Thyroid gland (tissue), 4 donors: ENCODE measurements around the gene KCNG2. TPM values are rescaled to one million over a fixed set of nuclear protein-coding genes. Genes with fewer than 3 reads are reported as not detected.

ENCODE experiments used
- DNase-seq, 2 donors: peaks; one replicate each; pipeline ENCODE4 v3.0.0-alpha.2; 2019
- H3K27ac ChIP-seq, 3 donors: fragments of 200-600 bp; sonication (generic); 1 replicate in 2 of 3; 2 replicates in 1 of 3; pipeline ENCODE4 v1.5.1; 2016 to 2019; ENCODE audit warnings: mild to moderate bottlenecking in 1 of 3, moderate library complexity in 1 of 3
- H3K27me3 ChIP-seq: fragments of 200-600 bp; sonication (generic); one replicate; pipeline ENCODE4 v1.5.1; 2019
- H3K36me3 ChIP-seq, 2 donors: fragments of 200-600 bp; sonication (generic); one replicate each; pipeline ENCODE4 v1.5.1; 2016 to 2019
- H3K4me1 ChIP-seq, 2 donors: fragments of 200-600 bp; sonication (generic); one replicate each; pipeline ENCODE4 v1.5.1; 2017 to 2019
- H3K4me3 ChIP-seq, 3 donors: fragments of 200-600 bp; sonication (generic); replicated peaks in 1 of 3; 1 replicate in 2 of 3; 2 replicates in 1 of 3; pipeline ENCODE4 v1.5.1; 2016; ENCODE audit warnings: mild to moderate bottlenecking in 1 of 3
- H3K9me3 ChIP-seq: fragments of 200-600 bp; sonication (generic); one replicate; pipeline ENCODE4 v1.5.1; 2017
- POLR2A ChIP-seq, 2 donors: fragments of 450-650 bp; IDR thresholded peaks; one replicate each; pipeline ENCODE4 v1.6.1; 2017; ENCODE audit warnings: antibody characterized with exemption in 2 of 2, mild to moderate bottlenecking in 2 of 2, moderate library complexity in 1 of 2
- WGBS, 2 donors: methylation state at CpG; one replicate each; pipeline ENCODE4 v1.1.5; 2017; 5-methylcytosine and 5-hydroxymethylcytosine counted together
- intact Hi-C: fragments of 100-400 bp; cut with DNase I; formaldehyde crosslinking; loops from one replicate; pipeline ENCODE4 v1.15.1; 2023
- total RNA-seq, 4 donors: library from RNA; depleted of rRNA; stranded (reverse); fragments of >200 nt; gene quantifications; one replicate each; pipeline ENCODE4 v1.2.3, GENCODE V29; 2016
- TF ChIP-seq, protein P1 (sequence below), 6 experiments: fragments of 200-600 bp in 3 of 6; fragments of 450-650 bp in 3 of 6; sonication (generic) in 3 of 6; IDR thresholded peaks; one replicate each; pipeline ENCODE4 v1.5.1; 2016 to 2019; ENCODE audit warnings: antibody characterized with exemption in 6 of 6, mild to moderate bottlenecking in 2 of 6, inconsistent platforms in 1 of 6, moderate library complexity in 1 of 6

Gene KCNG2
- total RNA-seq, 4 donors from 2014 or later = 0.22 TPM; not detected in 3

DNA sequence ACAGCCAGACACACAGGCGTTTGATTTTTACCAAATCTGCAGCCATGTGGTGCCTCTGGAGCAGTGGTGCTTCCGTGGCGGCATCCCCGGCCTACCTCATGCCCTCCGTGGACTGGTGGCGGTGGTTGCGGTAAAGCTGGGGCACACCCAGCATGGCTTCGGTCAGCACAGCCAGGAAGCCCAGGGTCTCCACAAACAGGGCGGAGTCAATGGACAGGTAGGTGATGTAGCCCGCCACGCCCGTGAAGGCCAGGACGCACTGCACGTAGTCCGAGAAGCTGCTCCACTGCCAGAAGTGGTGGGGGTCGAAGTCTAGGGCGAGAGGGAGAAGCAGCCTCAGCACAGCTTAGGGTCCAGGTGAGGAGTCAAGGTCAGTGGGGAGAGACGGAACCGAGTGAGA is 121.4 kb downstream of the KCNG2 start:
- no peaks in the 10 kb centered on the region for H3K27me3 ChIP-seq
- peaks cover 4 to 15% of the 10 kb centered on the region in 2 donors for H3K4me1 ChIP-seq
- peaks cover 23 to 39% of the 10 kb centered on the region in 2 donors for H3K36me3 ChIP-seq
- 95 to 97% methylated on average over 15 to 19 of the region's 19 CpGs for WGBS, 2 donors
- no peak overlapping the region for H3K4me3 ChIP-seq
- no peak overlapping the region for H3K27ac ChIP-seq
- intact Hi-C loops = no loop called here
- no peaks in the 10 kb centered on the region for H3K9me3 ChIP-seq
- TF ChIP-seq, protein P1, sequence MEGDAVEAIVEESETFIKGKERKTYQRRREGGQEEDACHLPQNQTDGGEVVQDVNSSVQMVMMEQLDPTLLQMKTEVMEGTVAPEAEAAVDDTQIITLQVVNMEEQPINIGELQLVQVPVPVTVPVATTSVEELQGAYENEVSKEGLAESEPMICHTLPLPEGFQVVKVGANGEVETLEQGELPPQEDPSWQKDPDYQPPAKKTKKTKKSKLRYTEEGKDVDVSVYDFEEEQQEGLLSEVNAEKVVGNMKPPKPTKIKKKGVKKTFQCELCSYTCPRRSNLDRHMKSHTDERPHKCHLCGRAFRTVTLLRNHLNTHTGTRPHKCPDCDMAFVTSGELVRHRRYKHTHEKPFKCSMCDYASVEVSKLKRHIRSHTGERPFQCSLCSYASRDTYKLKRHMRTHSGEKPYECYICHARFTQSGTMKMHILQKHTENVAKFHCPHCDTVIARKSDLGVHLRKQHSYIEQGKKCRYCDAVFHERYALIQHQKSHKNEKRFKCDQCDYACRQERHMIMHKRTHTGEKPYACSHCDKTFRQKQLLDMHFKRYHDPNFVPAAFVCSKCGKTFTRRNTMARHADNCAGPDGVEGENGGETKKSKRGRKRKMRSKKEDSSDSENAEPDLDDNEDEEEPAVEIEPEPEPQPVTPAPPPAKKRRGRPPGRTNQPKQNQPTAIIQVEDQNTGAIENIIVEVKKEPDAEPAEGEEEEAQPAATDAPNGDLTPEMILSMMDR (IDR thresholded peaks at IDR 0.05) = no peak
- TF ChIP-seq POLR2A (IDR thresholded peaks at IDR 0.05) = no peak
- DNase-seq = no peak

DNA sequence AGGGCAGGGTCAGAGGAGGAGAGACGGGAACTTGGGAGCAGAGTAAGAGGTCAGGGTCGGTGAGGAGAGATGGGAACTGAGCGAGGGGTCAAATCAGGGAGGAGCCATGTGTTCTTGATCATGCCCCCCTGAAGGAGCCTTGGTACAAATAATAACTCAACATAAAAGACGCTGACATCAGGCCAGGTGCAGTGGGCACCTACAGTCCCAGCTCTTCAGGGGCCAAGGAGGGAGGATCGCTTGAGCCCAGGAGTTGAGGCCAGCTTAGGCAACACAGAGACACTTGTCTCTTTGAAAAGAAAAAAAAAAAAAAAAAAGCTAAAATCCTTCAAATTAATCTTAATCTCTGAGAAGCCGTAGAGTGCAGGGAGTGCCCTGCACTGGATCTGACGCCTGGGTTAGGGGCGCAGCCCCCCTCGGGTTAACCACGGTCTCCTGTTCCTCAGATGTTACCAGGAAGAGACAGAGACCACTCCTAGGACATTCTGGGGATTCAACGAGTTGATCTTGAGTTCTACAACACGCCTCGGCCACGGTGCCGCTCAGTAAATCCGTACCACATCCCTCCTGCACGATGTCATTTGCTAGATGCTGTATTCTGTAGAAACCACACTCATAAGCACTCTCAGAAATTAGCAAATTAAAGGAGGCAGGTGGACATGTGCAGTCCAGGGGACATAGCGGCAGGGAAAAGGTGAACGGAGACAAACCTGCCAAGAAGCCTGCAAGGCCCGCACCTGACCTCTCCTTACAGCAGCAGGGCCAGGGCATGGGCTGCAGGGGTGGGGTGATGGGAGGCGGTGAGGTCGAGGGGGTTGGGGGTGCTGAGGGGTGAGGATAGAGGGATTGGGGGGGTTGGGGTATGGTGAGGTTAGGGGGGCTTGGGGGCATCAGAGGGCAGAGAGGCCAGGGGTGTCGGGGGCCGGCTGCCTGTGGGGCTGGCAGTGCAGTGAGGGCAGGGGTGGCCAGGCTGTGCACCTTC is 124.5 kb downstream of the KCNG2 start:
- DNase-seq = peak in 1 of 2 donors; percentile 1
- peaks cover 35 to 45% of the 10 kb centered on the region in 2 donors for H3K4me1 ChIP-seq
- no peaks in the 10 kb centered on the region for H3K27me3 ChIP-seq
- H3K4me3 ChIP-seq = no peak overlapping the region
- no peak for TF ChIP-seq POLR2A (IDR thresholded peaks at IDR 0.05)
- TF ChIP-seq, protein P1 (IDR thresholded peaks at IDR 0.05) = no peak
- intact Hi-C loops = no loop called here
- H3K36me3 ChIP-seq = peaks cover 12 to 16% of the 10 kb centered on the region in 2 donors
- H3K9me3 ChIP-seq = no peaks in the 10 kb centered on the region
- 95 to 97% methylated on average over 24 of the region's 24 CpGs for WGBS, 2 donors
- peak overlapping the region in 1 of 3 donors; percentile 26 for H3K27ac ChIP-seq

DNA sequence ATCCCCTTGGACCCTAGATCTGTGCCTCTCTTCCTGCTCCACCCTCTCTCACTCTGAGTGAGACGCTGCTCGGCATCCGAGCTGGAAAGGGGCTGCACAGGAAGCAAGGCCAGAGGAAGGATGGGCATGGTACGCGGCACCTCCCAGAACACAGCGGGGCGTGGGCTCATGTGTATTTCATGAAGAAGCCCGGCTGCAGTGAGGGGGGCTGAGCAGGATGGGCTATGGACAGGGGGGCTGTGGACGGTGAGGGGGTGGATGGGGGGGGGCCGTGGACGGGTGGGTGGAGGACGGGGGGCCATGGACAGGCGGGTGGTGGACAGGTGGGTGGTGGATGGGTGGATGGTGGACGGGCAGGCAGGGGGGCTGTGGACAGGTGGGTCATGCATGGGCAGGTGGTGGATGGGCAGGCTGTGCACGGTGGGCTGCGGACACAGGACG is 125.3 kb downstream of the KCNG2 start:
- H3K36me3 ChIP-seq = peaks cover 11 to 12% of the 10 kb centered on the region in 2 donors
- 86 to 88% methylated on average over 15 to 17 of the region's 17 CpGs for WGBS, 2 donors
- peaks cover 42 to 52% of the 10 kb centered on the region in 2 donors for H3K4me1 ChIP-seq
- H3K27ac ChIP-seq = peak overlapping the region in 1 of 3 donors; percentile 97
- no peak overlapping the region for H3K4me3 ChIP-seq
- peak in 1 of 2 donors; percentile 2 for DNase-seq
- no peak for TF ChIP-seq POLR2A (IDR thresholded peaks at IDR 0.05)
- TF ChIP-seq, protein P1 (IDR thresholded peaks at IDR 0.05) = no peak
- no peaks in the 10 kb centered on the region for H3K27me3 ChIP-seq
- intact Hi-C loops = no loop called here
- H3K9me3 ChIP-seq = no peaks in the 10 kb centered on the region

DNA sequence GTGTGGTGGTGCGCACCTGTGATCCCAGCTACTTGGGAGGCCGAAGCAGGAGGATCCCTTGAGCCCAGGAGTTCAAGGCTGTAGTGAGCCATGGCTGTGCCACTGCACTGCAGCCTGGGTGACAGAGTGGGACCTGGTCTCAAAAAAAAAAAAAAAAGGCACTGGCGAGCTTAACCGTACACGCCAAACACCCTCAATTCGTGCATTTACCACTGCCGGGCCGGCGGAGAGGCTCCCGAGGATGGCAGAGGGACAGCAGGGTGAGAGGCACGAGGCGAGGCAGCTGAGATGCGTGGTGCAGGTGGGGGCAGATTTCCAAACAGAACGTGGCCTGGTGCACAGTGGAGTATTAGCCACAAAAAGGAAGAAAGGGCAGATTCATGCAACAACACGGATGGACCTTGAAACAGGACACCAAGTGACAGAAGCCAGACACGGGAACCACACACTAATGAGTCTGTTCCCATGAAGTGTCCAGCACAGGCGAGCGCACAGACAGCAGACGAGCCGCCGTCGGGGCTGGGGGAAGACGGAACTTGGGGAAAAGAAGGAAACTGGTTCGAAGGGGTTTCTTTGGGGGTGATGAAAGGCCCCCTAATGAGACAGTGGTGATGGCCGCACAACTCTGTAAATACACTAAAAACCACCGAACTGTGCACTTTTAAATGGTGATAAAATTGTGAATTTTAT is 126.3 kb downstream of the KCNG2 start:
- Histone ChIP-seq H3K4me3 (no peak overlapping the region), H3K27ac (peak overlapping the region; percentile 80 to 97 (median 92)), H3K4me1 (peaks cover 52 to 63% of the 10 kb centered on the region in 2 donors), H3K36me3 (peaks cover 1 to 2% of the 10 kb centered on the region in 2 donors), H3K9me3 (no peaks in the 10 kb centered on the region), H3K27me3 (no peaks in the 10 kb centered on the region)
- TF ChIP-seq, protein P1 (IDR thresholded peaks at IDR 0.05) = no peak
- TF ChIP-seq POLR2A (IDR thresholded peaks at IDR 0.05) = no peak
- intact Hi-C loops = no loop called here
- WGBS, 2 donors = 92 to 95% methylated on average over 26 of the region's 26 CpGs
- DNase-seq = peak in 1 of 2 donors; percentile 3
